Progenitor cell of endocrine pancreas (in vitro differentiated cells): ENCODE data around the gene HBS1L. TPM values are rescaled to one million over a fixed set of nuclear protein-coding genes. Genes with fewer than 3 reads are reported as not detected.

Experiments used
- DNase-seq: peaks from one replicate; pipeline ENCODE4 v3.0.0; 2021; ENCODE audit warnings: low spot score; ENCODE audit not compliant: unreplicated experiment
- H3K27ac Mint-ChIP-seq: 2 replicates; pipeline ENCODE4 v1.8.0; 2021; ENCODE audit warnings: mild to moderate bottlenecking, moderate library complexity, mixed read lengths
- H3K27me3 Mint-ChIP-seq: 2 replicates; pipeline ENCODE4 v1.8.0; 2021; ENCODE audit warnings: mixed read lengths
- H3K36me3 Mint-ChIP-seq: 2 replicates; pipeline ENCODE4 v1.8.0; 2022; ENCODE audit warnings: mixed read lengths; ENCODE audit not compliant: insufficient read depth
- H3K4me1 Mint-ChIP-seq: 2 replicates; pipeline ENCODE4 v1.8.0; 2021; ENCODE audit warnings: low read depth, mixed read lengths
- H3K4me3 Mint-ChIP-seq: 2 replicates; pipeline ENCODE4 v1.8.0; 2021; ENCODE audit warnings: low read depth, mild to moderate bottlenecking, moderate library complexity, mixed read lengths
- H3K9me3 Mint-ChIP-seq: 2 replicates; pipeline ENCODE4 v1.8.0; 2021; ENCODE audit warnings: low read depth, mixed read lengths
- CTCF ChIP-seq: fragments of 200-600 bp; sonication (generic); IDR thresholded peaks from one replicate; pipeline ENCODE4 v1.5.0; 2021; ENCODE audit warnings: antibody characterized with exemption, mild to moderate bottlenecking; ENCODE audit not compliant: unreplicated experiment
- total RNA-seq: library from RNA; stranded (reverse); gene quantifications from 2 replicates; pipeline ENCODE4 v1.2.1, GENCODE V29; 2021

HBS1L gene
- total RNA-seq, 1 donor from 2014 or later, result 77.2 TPM

GRCh38 chr6:135013211-135013610, 41.4 kb downstream of the HBS1L start:
- peaks cover 4% of the 10 kb centered on the region for H3K4me1 Mint-ChIP-seq
- TF ChIP-seq CTCF, result no peak
- DNase-seq, result no peak
- H3K36me3 Mint-ChIP-seq, result peaks cover 5% of the 10 kb centered on the region
- H3K27me3 Mint-ChIP-seq, result no peaks in the 10 kb centered on the region
- no peaks in the 10 kb centered on the region for H3K9me3 Mint-ChIP-seq
- H3K4me3 Mint-ChIP-seq, result no peak overlapping the region
- no peak overlapping the region for H3K27ac Mint-ChIP-seq

GRCh38 chr6:135012764-135013163, 41.9 kb downstream of the HBS1L start:
- Mint-ChIP-seq H3K27ac (no peak overlapping the region), H3K27me3 (no peaks in the 10 kb centered on the region), H3K9me3 (no peaks in the 10 kb centered on the region), H3K4me1 (peaks cover 4% of the 10 kb centered on the region), H3K4me3 (no peak overlapping the region), H3K36me3 (peaks cover 5% of the 10 kb centered on the region)
- no peak for TF ChIP-seq CTCF
- no peak for DNase-seq

- Mint-ChIP-seq H3K9me3 (no peaks in the 10 kb centered on the region), H3K36me3 (peaks cover 5% of the 10 kb centered on the region), H3K4me1 (peaks cover 4% of the 10 kb centered on the region), H3K27me3 (no peaks in the 10 kb centered on the region), H3K27ac (no peak overlapping the region), H3K4me3 (no peak overlapping the region)
- no peak for DNase-seq
- TF ChIP-seq CTCF, result no peak
These were observed 42.3 kb downstream of the HBS1L start for GRCh38 chr6:135012349-135012748.

GRCh38 chr6:135008941-135009290, 45.7 kb downstream of the HBS1L start:
- no peak for TF ChIP-seq CTCF
- Mint-ChIP-seq H3K27ac (no peak overlapping the region), H3K27me3 (no peaks in the 10 kb centered on the region), H3K4me1 (peaks cover 4% of the 10 kb centered on the region), H3K9me3 (no peaks in the 10 kb centered on the region), H3K36me3 (peaks cover 4% of the 10 kb centered on the region), H3K4me3 (no peak overlapping the region)
- DNase-seq, result no peak

- no peak overlapping the region for H3K27ac Mint-ChIP-seq
- H3K36me3 Mint-ChIP-seq, result peaks cover 4% of the 10 kb centered on the region
- TF ChIP-seq CTCF, result no peak
- no peak for DNase-seq
- no peaks in the 10 kb centered on the region for H3K9me3 Mint-ChIP-seq
- H3K27me3 Mint-ChIP-seq, result no peaks in the 10 kb centered on the region
- H3K4me1 Mint-ChIP-seq, result peaks cover 4% of the 10 kb centered on the region
- no peak overlapping the region for H3K4me3 Mint-ChIP-seq
These were observed 46.3 kb downstream of the HBS1L start for GRCh38 chr6:135008072-135008940.
